IMR-90 (cell line): Measurements from ENCODE around the gene EHMT1. TPM values are rescaled to one million over a fixed set of nuclear protein-coding genes. Genes with fewer than 3 reads are reported as not detected.

Experiments used
- ATAC-seq: fragments of 200-7000 bp; cut with Tn5 transposase; 2 replicates; pipeline ENCODE4 v1.9.1; 2020; ENCODE audit warnings: low read depth, mild to moderate bottlenecking, moderate library complexity
- BruUV-seq: library from RNA; stranded (reverse); fragments of 400-500 nt; replicated peaks from 2 replicates; lab custom pipeline; 2021; lab: Mats Ljungman, UMichigan
- CTCF ChIA-PET: fragments of 300-600 bp; formaldehyde crosslinking; extraction: SDS; loops from one replicate; lab custom pipeline; 2021; ENCODE audit warnings: antibody characterized with exemption; lab: Yijun Ruan, JAX
- POLR2A ChIA-PET: fragments of 300-600 bp; sonication (Branson Sonifier 250); formaldehyde crosslinking; loops from one replicate; lab custom pipeline; 2022; ENCODE audit warnings: antibody characterized with exemption; ENCODE audit not compliant: unreplicated experiment; lab: Charles Lee
- DNase-seq: peaks from one replicate; pipeline ENCODE4 v3.0.0; 2013
- H2AFZ ChIP-seq: replicated peaks from 2 replicates; pipeline ENCODE3; 2013; ENCODE audit warnings: low read length, mild to moderate bottlenecking; ENCODE audit not compliant: poor library complexity
- H2AK5ac ChIP-seq: 2 replicates; pipeline ENCODE4 v1.6.1; 2013; ENCODE audit warnings: low read depth, low read length, inconsistent platforms
- H2AK9ac ChIP-seq: replicated peaks from 2 replicates; pipeline ENCODE3; 2013; ENCODE audit warnings: mild to moderate bottlenecking, low read depth, low read length, moderate library complexity; ENCODE audit not compliant: poor library complexity
- H2BK120ac ChIP-seq: 2 replicates; pipeline ENCODE4 v1.6.1; 2013; ENCODE audit warnings: low read depth, low read length, inconsistent platforms
- H2BK15ac ChIP-seq: 3 replicates; pipeline ENCODE4 v1.6.1; 2013; ENCODE audit warnings: low read depth, low read length, inconsistent platforms
- H2BK20ac ChIP-seq: 2 replicates; pipeline ENCODE4 v1.6.1; 2013; ENCODE audit warnings: low read depth, mild to moderate bottlenecking, inconsistent platforms, low read length, moderate library complexity
- H2BK5ac ChIP-seq: 2 replicates; pipeline ENCODE4 v1.6.1; 2013; ENCODE audit warnings: mild to moderate bottlenecking, low read depth, low read length, inconsistent platforms; ENCODE audit not compliant: poor library complexity, severe bottlenecking
- H3K14ac ChIP-seq: replicated peaks from 2 replicates; pipeline ENCODE4 v1.6.1; 2013; ENCODE audit warnings: low read depth, low read length, inconsistent platforms
- H3K18ac ChIP-seq: 2 replicates; pipeline ENCODE4 v1.6.1; 2013; ENCODE audit warnings: low read depth, low read length, control low read depth
- H3K23ac ChIP-seq: 2 replicates; pipeline ENCODE4 v1.6.1; 2013; ENCODE audit warnings: low read depth, low read length, inconsistent platforms
- H3K27ac ChIP-seq: 2 replicates; pipeline ENCODE4 v1.5.1; 2013; ENCODE audit warnings: mild to moderate bottlenecking, control low read depth, low read length; ENCODE audit not compliant: insufficient read depth
- H3K27me3 ChIP-seq: 2 replicates; pipeline ENCODE4 v1.6.1; 2013; ENCODE audit warnings: low read length; ENCODE audit not compliant: control insufficient read depth, insufficient read depth
- H3K36me3 ChIP-seq: 2 replicates; pipeline ENCODE4 v1.6.1; 2013; ENCODE audit warnings: low read length, mixed read lengths; ENCODE audit not compliant: control insufficient read depth, insufficient read depth
- H3K4ac ChIP-seq: 2 replicates; pipeline ENCODE4 v1.6.1; 2013; ENCODE audit warnings: low read depth, low read length, inconsistent platforms
- H3K4me1 ChIP-seq: 2 replicates; pipeline ENCODE4 v1.6.1; 2013; ENCODE audit warnings: low read length, mixed read lengths; ENCODE audit not compliant: control insufficient read depth, insufficient read depth
- H3K4me2 ChIP-seq: 2 replicates; pipeline ENCODE4 v1.6.1; 2013; ENCODE audit warnings: low read depth, mild to moderate bottlenecking, control low read depth, low read length, moderate library complexity
- H3K4me3 ChIP-seq: 2 replicates; pipeline ENCODE4 v1.5.1; 2013; ENCODE audit warnings: low read depth, mild to moderate bottlenecking, control low read depth, low read length, moderate library complexity; ENCODE audit not compliant: insufficient read depth
- H3K56ac ChIP-seq: 2 replicates; pipeline ENCODE4 v1.6.1; 2013; ENCODE audit warnings: low read length, inconsistent platforms; ENCODE audit not compliant: insufficient read depth; ENCODE audit errors: extremely low read depth
- H3K79me1 ChIP-seq, 2 experiments: 2 replicates each; pipeline ENCODE4 v1.6.1; 2013; ENCODE audit warnings: low read length in 2 of 2, inconsistent platforms in 1 of 2, low read depth in 1 of 2
- H3K9ac ChIP-seq: 2 replicates; pipeline ENCODE4 v1.6.1; 2013; ENCODE audit warnings: low read depth, low read length, control low read depth
- H3K9me1 ChIP-seq: 2 replicates; pipeline ENCODE4 v1.6.1; 2013; ENCODE audit warnings: low read length, inconsistent platforms; ENCODE audit not compliant: insufficient read depth
- H3K9me3 ChIP-seq: 2 replicates; pipeline ENCODE4 v1.6.1; 2013; ENCODE audit warnings: low read length; ENCODE audit not compliant: control insufficient read depth, insufficient read depth
- H4K20me1 ChIP-seq: 2 replicates; pipeline ENCODE4 v1.6.1; 2013; ENCODE audit warnings: low read length, inconsistent platforms; ENCODE audit not compliant: insufficient read depth
- H4K5ac ChIP-seq: 2 replicates; pipeline ENCODE4 v1.6.1; 2013; ENCODE audit warnings: mild to moderate bottlenecking, low read depth, low read length, control low read depth
- H4K8ac ChIP-seq, 2 experiments: 2 replicates each; pipeline ENCODE4 v1.6.1; 2013; ENCODE audit warnings: low read depth in 2 of 2, low read length in 2 of 2, control low read depth in 1 of 2, inconsistent platforms in 1 of 2
- H4K91ac ChIP-seq: 2 replicates; pipeline ENCODE4 v1.6.1; 2013; ENCODE audit warnings: low read depth, low read length, inconsistent platforms; ENCODE audit not compliant: insufficient read depth
- CHD1 ChIP-seq: IDR thresholded peaks from 2 replicates; pipeline ENCODE4 v1.6.1; 2012; ENCODE audit warnings: low read depth, low read length, improper control_type of control experiment
- POLR2A ChIP-seq: IDR thresholded peaks from 2 replicates; pipeline ENCODE4 v1.6.1; 2012; ENCODE audit warnings: mild to moderate bottlenecking, low read depth, low read length
- RFX5 ChIP-seq: IDR thresholded peaks from 2 replicates; pipeline ENCODE4 v1.8.0; 2012; ENCODE audit warnings: low read depth, mild to moderate bottlenecking, low read length, moderate library complexity
- WGBS, 2 experiments: methylation state at CpG; one replicate each; pipeline versions ENCODE4 v1.1.5 to v1.1.7; 2013; ENCODE audit warnings: missing lambda C conversion rate in 2 of 2; ENCODE audit not compliant: insufficient read length in 1 of 2; ENCODE audit errors: extremely low coverage in 2 of 2; 5-methylcytosine and 5-hydroxymethylcytosine counted together
- dilution Hi-C: fragments of 300-500 bp; cut with HindIII; formaldehyde crosslinking; loops from one replicate; pipeline ENCODE4 v1.14.3; 2018; ENCODE audit warnings: low sequenced_read_pairs; ENCODE audit not compliant: unreplicated experiment
- in situ Hi-C: fragments of 300-500 bp; cut with MboI; formaldehyde crosslinking; loops from 3 replicates; pipeline ENCODE4 v1.14.3; 2019; ENCODE audit warnings: low sequenced_read_pairs, inconsistent platforms, mixed read lengths
- intact Hi-C: fragments of 100-400 bp; cut with micrococcal nuclease; formaldehyde crosslinking; loops from 2 replicates; pipeline ENCODE4 v1.10.0; 2022
- polyA plus RNA-seq, 3 experiments: library from polyadenylated mRNA; depleted of rRNA; stranded (reverse); fragments of >200 nt; gene quantifications; 2 replicates each; pipeline ENCODE4 v1.2.3, GENCODE V29; 2012; ENCODE audit warnings: low replicate concordance in 1 of 3
- total RNA-seq: library from RNA; depleted of rRNA; stranded (reverse); fragments of >200 nt; gene quantifications from 2 replicates; pipeline ENCODE4 v1.2.3, GENCODE V29; 2012
- TF ChIP-seq, protein P1 (sequence below): conservative IDR thresholded peaks from 2 replicates; pipeline ENCODE4 v1.5.1; 2012; ENCODE audit warnings: mild to moderate bottlenecking, low read depth, low read length, improper control_type of control experiment

The EHMT1 gene
- total and polyA plus RNA-seq, 2 of the 4 experiments (the other 2 are of a cell fraction), result 32.8 to 35.1 TPM

DNA sequence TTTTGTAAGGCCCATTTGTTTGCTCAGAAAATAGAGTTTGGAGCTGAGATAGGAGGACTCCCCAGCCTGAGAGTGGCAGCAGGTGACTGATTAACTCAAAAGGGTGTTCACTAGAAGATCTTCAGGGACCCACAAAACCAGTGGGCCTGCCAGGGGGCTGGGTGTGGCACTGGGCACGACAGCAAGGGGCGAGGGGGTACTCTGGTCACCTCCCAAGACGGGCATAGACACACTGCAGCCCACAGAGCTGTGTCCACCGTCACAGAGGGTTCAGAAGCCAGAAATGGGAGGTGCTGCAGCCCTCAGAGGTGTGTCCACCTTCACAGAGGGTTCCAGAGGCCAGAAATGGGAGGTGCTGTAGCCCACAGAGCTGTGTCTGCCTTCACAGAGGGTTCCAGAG is 183.2 kb downstream of the EHMT1 start:
- Histone ChIP-seq H4K91ac (no peak overlapping the region), H3K18ac (no peak overlapping the region), H3K27me3 (no peaks in the 10 kb centered on the region), H3K4ac (no peak overlapping the region), H3K14ac (no peak overlapping the region), H3K23ac (no peak overlapping the region), H2BK20ac (no peak overlapping the region), H3K9ac (no peak overlapping the region), H2AK5ac (no peak overlapping the region), H3K4me3 (no peak overlapping the region), H3K9me3 (no peaks in the 10 kb centered on the region), H4K5ac (no peak overlapping the region), H3K27ac (no peak overlapping the region), H3K79me1 (peaks cover 8 to 19% of the 10 kb centered on the region in 2 experiments), H2AFZ (no peak overlapping the region), H3K4me1 (no peaks in the 10 kb centered on the region), H4K20me1 (peaks cover 5% of the 10 kb centered on the region; the same call in 1 of the 2 replicates), H2BK15ac (no peak overlapping the region), H4K8ac (no peak overlapping the region), H3K9me1 (peaks cover 7% of the 10 kb centered on the region), H3K56ac (no peak overlapping the region), H3K36me3 (peaks cover 64% of the 10 kb centered on the region), H2AK9ac (no peak overlapping the region), H3K4me2 (no peak overlapping the region), H2BK120ac (no peak overlapping the region), H2BK5ac (no peak overlapping the region)
- in situ Hi-C loops (no loop called here), intact Hi-C loops (no loop called here), dilution Hi-C loops (no loop called here)
- ChIA-PET POLR2A (no interaction called here), CTCF (no interaction called here)
- DNase-seq (no peak), ATAC-seq (no peak)
- no TSS peak for BruUV-seq
- WGBS, 2 experiments, result 90% methylated on average over 2 of the region's 4 CpGs; no CpG with 5 or more reads in 1 of the 2 experiments
- TF ChIP-seq, protein P1, sequence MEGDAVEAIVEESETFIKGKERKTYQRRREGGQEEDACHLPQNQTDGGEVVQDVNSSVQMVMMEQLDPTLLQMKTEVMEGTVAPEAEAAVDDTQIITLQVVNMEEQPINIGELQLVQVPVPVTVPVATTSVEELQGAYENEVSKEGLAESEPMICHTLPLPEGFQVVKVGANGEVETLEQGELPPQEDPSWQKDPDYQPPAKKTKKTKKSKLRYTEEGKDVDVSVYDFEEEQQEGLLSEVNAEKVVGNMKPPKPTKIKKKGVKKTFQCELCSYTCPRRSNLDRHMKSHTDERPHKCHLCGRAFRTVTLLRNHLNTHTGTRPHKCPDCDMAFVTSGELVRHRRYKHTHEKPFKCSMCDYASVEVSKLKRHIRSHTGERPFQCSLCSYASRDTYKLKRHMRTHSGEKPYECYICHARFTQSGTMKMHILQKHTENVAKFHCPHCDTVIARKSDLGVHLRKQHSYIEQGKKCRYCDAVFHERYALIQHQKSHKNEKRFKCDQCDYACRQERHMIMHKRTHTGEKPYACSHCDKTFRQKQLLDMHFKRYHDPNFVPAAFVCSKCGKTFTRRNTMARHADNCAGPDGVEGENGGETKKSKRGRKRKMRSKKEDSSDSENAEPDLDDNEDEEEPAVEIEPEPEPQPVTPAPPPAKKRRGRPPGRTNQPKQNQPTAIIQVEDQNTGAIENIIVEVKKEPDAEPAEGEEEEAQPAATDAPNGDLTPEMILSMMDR, result no peak
- TF ChIP-seq RFX5, result no peak
- no peak for TF ChIP-seq CHD1
- no peak for TF ChIP-seq POLR2A
